C1 segment of cervical spinal cord (tissue), 14 donors: ENCODE results near the gene CDH24.

ENCODE experiments used
- DNase-seq, 14 donors: peaks; one replicate each; lab custom pipeline; 2025; lab: John Stamatoyannopoulos, UW

CDH24 gene

GRCh38 chr14:23060536-23061260, 3.4 kb upstream of the CDH24 start:
- no peak for DNase-seq

- DNase-seq, result no peak
Measured at GRCh38 chr14:23058654-23059504, 1.6 kb upstream of the CDH24 start.

GRCh38 chr14:23057757-23058653, 685 bp upstream of the CDH24 start:
- DNase-seq, result no peak

DNA sequence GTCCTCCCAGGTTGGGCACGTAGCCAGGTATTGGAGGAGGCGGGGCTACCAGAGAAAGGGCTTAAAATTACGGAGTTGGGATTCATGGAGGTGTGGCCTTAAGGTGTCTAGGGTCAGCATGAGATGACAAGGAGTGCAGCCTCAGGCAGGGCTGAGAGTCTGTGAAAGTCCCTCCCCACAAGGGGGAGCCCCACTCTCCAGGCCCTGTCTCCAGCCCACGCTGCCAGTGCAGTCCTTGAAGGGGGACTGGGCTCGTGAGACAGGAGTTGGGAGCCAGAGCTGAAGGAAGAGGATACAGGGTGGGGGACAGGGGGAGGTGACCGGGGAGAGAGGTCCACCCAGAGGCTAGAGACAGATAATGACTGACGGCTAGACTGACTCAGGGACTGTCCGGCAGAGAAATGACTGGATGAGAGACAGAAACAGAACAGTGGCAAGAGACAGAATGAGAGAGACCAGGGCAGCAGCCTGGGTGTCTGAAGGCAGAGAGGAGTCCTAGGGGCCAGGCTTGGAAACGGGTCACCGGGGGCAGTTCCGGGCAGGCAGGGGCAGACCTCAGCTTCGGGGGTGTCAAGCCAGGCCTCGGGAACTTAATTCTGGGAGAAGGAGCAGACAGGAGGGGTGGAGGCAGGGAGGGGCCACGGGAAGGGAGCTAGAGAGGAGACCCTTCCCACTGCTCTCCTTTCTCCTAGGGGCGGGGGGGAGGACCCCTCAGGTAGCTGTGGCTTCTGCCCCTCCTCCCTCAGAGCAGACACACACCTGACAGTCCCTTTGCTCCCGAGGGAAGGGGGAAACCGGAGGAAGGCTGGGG, 970 bp downstream of the CDH24 start:
- no peak for DNase-seq

DNA sequence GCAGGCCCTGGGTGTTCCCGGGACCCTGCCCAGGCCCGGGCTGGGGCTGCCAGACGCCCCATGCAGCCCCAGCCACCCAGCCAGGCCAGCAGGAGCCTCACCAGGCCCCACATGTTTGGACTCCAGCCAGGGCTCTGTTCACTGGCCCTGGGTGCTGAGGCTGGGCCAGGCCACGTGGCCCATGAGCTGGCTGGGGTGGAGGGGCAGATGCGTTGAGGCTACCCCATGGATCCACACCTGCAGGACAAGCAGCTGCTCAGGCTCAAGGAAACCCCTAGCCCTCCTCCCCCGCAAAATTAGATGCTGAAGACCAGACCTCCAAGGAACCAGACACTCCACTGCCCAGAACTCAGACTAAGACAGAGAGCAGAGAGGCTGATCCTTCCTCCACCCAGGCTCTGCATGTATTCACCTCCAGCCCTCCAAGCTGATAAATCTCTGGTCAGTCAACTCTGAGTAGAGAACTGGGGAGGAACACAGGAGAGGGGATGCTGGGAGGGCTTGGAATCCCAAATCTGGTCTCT, 1.6 kb downstream of the CDH24 start:
- DNase-seq, result no peak

GRCh38 chr14:23055147-23055550, 2.2 kb downstream of the CDH24 start:
- DNase-seq, result no peak

DNA sequence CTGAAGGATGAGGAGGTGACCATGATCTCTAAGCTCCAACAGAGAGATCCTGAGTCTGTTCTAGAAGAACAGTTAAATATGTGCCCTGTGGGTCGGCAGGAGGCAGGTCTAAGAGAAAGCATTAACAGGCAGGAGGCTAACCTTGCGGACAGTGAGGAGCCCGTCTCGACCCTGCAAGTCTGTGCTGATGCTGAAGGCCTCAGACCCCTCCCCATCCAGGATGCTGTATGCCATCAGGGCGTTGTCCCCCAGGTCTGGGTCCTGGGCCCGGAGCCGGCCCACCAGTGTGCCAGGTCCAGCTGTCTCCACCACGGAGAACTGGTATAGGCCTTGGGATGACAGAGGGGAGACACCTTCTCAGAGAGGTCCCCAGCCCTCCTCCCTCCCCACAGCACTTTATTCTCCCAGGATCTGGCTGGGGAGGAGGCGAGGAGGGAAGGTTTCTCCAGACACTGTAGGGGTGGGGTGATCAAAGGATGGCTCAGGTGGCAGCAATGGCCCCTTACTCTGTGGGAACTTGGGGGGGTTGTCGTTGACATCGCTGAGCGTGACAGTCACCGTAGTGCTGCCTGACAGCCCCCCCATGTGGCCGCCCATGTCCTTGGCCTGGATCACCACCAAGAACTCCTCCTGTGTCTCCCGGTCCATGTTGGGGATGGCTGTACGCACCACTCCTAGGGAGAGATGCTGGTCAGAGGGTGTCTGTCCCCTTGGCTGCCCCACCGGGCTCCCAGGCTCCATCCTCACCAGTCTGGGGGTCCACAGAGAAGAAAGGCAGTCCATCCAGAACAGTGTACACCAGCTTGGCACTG, 3.1 kb downstream of the CDH24 start:
- no peak for DNase-seq

DNA sequence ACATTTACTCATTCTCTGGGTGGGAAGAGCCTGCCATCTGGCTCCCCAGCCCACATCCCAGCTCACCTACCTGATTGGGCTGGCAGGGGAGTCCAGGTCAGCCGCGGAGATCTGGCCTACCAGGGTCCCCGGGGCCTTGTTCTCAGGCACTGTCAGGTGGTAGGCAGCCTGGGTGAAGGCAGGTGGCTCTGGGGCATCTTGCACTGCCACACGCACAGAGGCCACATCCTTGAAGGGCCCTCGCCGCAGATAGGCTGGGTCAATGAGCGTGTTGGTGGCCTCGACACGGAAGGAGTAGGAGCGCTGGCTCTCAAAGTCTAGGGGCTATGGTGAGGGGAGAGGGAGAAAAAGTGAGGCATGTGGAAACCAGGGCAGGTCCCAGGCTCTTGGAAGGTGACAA, 3.9 kb downstream of the CDH24 start:
- no peak for DNase-seq

- no peak for DNase-seq
Measured at GRCh38 chr14:23052671-23053070, 4.6 kb downstream of the CDH24 start.

DNA sequence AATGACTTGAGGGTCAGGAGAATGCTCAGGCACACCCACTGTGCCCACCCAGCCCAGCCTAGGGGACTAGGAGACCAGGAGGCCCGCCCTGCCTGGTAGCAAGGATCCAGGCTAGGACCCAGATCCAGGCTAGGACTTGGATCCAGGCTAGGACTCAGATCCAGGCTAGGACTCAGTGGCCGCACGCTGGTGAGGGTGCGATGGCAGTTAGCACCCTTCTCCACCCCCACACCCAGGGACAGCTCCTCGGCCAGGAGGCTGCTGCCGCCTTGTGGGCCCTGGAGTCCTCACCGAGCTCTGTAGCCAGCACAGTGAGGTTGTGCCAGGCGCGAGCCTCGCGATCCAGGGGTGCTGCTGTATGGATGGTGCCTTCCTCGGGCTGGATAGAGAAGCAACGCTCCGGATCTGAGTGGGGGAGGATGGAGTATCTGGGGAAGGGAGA, 5.1 kb downstream of the CDH24 start:
- no peak for DNase-seq

- no peak for DNase-seq
Measured at GRCh38 chr14:23051141-23052057, 5.9 kb downstream of the CDH24 start.

- no peak for DNase-seq
Measured at GRCh38 chr14:23049011-23049410, 8.3 kb downstream of the CDH24 start.

DNA sequence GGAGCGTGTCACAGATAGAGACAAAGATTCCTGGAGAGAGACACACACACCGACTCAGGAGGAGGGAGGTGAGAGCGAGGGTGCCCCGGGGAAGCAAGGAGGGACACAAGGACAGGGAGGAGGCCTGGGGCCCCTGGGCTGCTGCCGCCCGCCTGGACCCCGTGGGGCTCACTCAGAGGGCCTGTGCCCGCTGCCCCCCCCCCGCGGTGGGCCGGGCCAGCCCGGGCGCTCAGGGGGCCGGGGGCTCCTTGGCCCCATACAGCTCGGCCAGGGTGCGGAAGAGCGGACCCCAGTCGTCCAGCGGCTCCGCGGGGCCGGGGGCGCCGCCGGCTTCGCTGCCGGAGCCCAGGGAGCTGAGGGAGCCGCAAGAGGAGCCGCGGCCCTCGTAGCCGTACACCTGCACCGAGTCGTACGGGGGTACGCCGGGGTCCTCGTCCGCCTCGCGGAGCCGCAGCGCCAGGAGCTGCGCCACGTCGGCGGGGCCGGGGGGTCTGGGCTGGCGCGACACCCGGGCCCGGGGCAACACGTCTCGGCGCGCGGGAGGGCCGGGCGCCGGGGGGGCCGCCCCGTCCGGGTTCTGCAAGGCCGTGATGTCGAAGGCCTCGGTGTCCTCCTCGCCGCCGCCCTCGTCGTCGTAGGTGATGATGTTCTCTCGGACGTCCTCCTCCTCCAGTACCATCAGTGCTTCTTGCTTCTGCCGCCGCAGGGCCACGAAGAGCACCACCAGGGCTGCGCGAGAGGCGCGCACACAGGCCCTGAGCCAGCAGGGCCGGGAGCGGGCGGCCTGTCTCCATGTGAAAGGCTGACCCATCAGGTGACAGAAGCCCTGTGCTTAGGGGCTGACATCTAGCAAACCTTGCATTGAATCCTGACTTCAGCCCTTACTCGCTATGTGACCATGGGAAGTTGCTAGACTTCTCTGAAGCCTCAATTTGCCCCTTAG, 9.3 kb downstream of the CDH24 start:
- DNase-seq, result no peak

DNA sequence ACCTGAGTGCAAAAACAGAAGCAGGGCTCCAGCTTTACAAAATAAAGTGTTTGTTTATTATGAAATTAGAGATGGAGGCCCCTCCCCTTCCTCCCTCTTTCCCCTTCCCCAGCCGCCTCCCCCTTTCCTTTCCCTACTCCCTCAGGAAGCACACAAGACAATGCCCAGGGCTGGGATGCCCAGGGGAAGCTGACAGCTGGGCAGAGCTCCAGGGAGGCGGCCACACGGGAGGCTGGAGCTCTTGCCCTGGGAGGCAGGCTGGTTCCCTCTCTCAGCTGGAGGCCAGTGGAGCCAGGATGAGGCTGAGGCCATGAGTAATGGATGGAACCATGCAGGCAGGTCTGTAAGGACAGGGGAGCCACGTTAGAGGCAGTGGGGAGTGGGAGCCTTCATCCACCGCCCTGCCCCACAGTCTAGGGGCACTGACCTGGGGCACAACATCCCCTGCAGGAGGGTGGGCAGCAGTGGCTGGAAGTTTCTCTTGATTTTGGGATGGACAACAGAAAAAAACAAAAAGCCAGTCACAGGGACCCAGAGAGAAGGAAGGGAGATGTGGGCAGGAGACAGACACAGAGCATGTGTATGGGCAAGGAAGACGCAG, 10.2 kb downstream of the CDH24 start:
- DNase-seq, result no peak

DNA sequence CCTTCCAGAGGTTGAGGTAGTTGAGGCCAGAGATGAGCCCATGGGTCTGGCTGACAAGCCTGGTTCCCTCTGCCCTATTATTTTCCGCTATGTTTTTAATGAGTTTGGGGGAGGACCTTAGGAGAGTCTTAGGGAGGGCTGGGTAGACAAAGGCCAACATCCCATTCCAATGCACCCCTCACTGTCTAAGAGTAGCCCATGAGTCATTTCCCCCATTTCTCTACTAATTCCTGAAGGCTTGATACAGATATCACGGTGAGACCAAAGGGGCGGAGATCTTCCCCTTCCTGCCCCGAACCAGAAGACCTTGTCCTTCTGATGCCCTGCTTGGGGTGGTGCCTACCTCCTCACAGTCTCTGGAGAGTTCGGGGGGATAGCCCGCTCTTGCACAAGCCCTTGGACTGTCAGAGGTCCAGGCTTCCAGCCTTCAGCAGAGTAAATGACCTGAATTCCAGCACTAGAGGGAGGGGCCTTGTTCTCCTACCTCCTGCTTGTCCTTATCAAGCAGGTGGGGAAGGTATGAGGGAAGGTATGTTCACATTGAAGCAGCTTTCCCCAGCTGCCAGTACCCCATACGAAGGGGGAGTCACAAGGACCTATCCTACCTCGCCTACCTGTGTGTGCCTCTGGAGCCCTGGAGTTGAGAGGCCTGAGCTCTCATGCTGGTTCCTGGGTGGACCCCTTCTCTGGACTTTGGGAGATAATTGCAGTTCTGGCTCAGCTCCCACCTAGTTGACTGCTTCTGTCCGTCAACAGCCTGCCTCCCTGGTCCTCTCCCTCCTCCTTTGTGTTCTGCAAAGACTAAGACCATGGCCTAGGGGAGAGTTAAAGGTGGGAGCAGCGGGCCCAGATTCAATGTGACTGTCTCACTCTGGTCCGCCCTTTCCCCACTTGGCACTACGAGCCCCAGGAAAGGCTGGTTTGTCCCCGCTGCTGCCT, 11.6 kb downstream of the CDH24 start:
- DNase-seq, result no peak

- no peak for DNase-seq
Measured at GRCh38 chr14:23044840-23045239, 12.5 kb downstream of the CDH24 start.
